HG03378 (cell line): ENCODE measurements around the gene NIT1.

ENCODE experiments used
- ATAC-seq: cut with Tn5 transposase; IDR thresholded peaks from one replicate; pipeline ENCODE4 v1.9.1; 2021; ENCODE audit warnings: mild to moderate bottlenecking, moderate library complexity; ENCODE audit not compliant: unreplicated experiment

NIT1 gene

GRCh38 chr1:161083748-161084596, 33.9 kb upstream of the NIT1 start:
- ATAC-seq: no peak

- no peak for ATAC-seq
Observed at GRCh38 chr1:161084597-161084988, 33.3 kb upstream of the NIT1 start.

- no peak for ATAC-seq
Observed at GRCh38 chr1:161085165-161085564, 32.7 kb upstream of the NIT1 start.

GRCh38 chr1:161086457-161086856, 31.4 kb upstream of the NIT1 start:
- ATAC-seq: no peak

- no peak for ATAC-seq
Observed at GRCh38 chr1:161088587-161089110, 29.3 kb upstream of the NIT1 start.

- no peak for ATAC-seq
Observed at GRCh38 chr1:161089251-161089924, 28.5 kb upstream of the NIT1 start, which contains the start of gene NECTIN4. Gene NECTIN4, minus strand, starts transcription at chr1:161089558. Its CDS starts 262 bp downstream, at chr1:161089296.

- no peak for ATAC-seq
Observed at GRCh38 chr1:161089938-161090337, 28.0 kb upstream of the NIT1 start.

- ATAC-seq: no peak
Observed at GRCh38 chr1:161090617-161091016, 27.3 kb upstream of the NIT1 start.

GRCh38 chr1:161091093-161091492, 26.8 kb upstream of the NIT1 start:
- ATAC-seq: no peak

- no peak for ATAC-seq
Observed at GRCh38 chr1:161091796-161092507, 26.0 kb upstream of the NIT1 start.

GRCh38 chr1:161092621-161093028, 25.3 kb upstream of the NIT1 start:
- ATAC-seq: no peak

- ATAC-seq: no peak
Observed at GRCh38 chr1:161094481-161094880, 23.4 kb upstream of the NIT1 start.

- no peak for ATAC-seq
Observed at GRCh38 chr1:161095230-161095629, 22.7 kb upstream of the NIT1 start.

GRCh38 chr1:161096015-161096414, 21.9 kb upstream of the NIT1 start:
- peak; percentile 50 for ATAC-seq

GRCh38 chr1:161096530-161096929, 21.4 kb upstream of the NIT1 start:
- ATAC-seq: no peak

- peak; percentile 62 for ATAC-seq
Observed at GRCh38 chr1:161098210-161099068, 19.5 kb upstream of the NIT1 start, which contains the start of gene KLHDC9. Gene KLHDC9, plus strand, starts transcription at chr1:161098361. Its CDS starts 175 bp downstream, at chr1:161098536.

GRCh38 chr1:161099090-161099802, 18.7 kb upstream of the NIT1 start:
- no peak for ATAC-seq

- ATAC-seq: no peak
Observed at GRCh38 chr1:161100556-161100955, 17.3 kb upstream of the NIT1 start.

- ATAC-seq: no peak
Observed at GRCh38 chr1:161106431-161106830, 11.5 kb upstream of the NIT1 start.

GRCh38 chr1:161111117-161111516, 6.8 kb upstream of the NIT1 start:
- no peak for ATAC-seq
